ENCODE measurements around the gene CACNA1C. TPM values are rescaled to one million over a fixed set of nuclear protein-coding genes. Genes with fewer than 3 reads are reported as not detected.
"Not testable (repeated sequence)": the region's sequence is repeated elsewhere in the genome, so short reads cannot be mapped to it uniquely, and the experiment has no call there.

Gene CACNA1C
- total and polyA plus RNA-seq, 5 donors: 34.6 to 163 (median 123) TPM

DNA sequence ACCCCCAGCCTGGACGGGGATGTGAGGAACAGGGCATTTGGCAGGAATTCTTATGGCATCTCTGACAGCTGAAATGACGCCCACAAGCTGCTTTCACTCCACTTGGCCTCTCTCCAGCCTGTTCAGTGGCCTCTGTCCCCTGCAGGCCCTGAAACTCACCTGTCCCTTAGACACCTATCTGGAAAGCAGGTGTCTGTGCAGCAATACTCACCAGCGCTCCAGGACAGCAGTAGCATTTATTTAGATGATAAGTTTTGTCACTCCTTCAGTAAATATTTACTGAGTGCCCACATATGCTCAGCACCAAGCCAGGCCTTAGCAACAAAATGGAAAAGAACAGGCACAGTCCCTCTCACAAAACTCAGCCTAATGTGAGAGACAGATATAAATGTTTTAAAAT is 430.9 kb downstream of the CACNA1C start:
- no peak for DNase-seq
- no peak overlapping the region for H3K27ac ChIP-seq (ENCODE audit: low read length)
- H3K9me3 ChIP-seq (ENCODE audit: control insufficient read depth, low read length): no peaks in the 10 kb centered on the region
- intact Hi-C loops (cut with DNase I): no loop called here
- H3K4me3 ChIP-seq (ENCODE audit: low read length): no peak overlapping the region
- no peak for ATAC-seq
- 88% methylated on average over 3 of the region's 3 CpGs for WGBS
- H3K27me3 ChIP-seq (ENCODE audit: control insufficient read depth, insufficient read depth): no peaks in the 10 kb centered on the region
- H3K4me1 ChIP-seq (ENCODE audit: control insufficient read depth, insufficient read depth, low read length): peaks cover 7% of the 10 kb centered on the region

- Histone ChIP-seq H3K9me3 (ENCODE audit: control insufficient read depth, low read length) (no peaks in the 10 kb centered on the region), H3K27me3 (ENCODE audit: control insufficient read depth, insufficient read depth) (no peaks in the 10 kb centered on the region), H3K4me3 (ENCODE audit: low read length) (no peak overlapping the region), H3K27ac (ENCODE audit: low read length) (no peak overlapping the region), H3K4me1 (ENCODE audit: control insufficient read depth, insufficient read depth, low read length) (peaks cover 7% of the 10 kb centered on the region)
- DNase-seq (no peak), ATAC-seq (no peak)
- WGBS: 86% methylated on average over 13 of the region's 13 CpGs
- intact Hi-C loops (cut with DNase I): no loop called here
Measured at GRCh38 chr12:2484141-2484776, 431.5 kb downstream of the CACNA1C start.

GRCh38 chr12:2485681-2486080 is 432.9 kb downstream of the CACNA1C start:
- Histone ChIP-seq H3K4me1 (ENCODE audit: control insufficient read depth, insufficient read depth, low read length) (peaks cover 7% of the 10 kb centered on the region), H3K27ac (ENCODE audit: low read length) (no peak overlapping the region), H3K27me3 (ENCODE audit: control insufficient read depth, insufficient read depth) (no peaks in the 10 kb centered on the region), H3K4me3 (ENCODE audit: low read length) (no peak overlapping the region), H3K9me3 (ENCODE audit: control insufficient read depth, low read length) (no peaks in the 10 kb centered on the region)
- ATAC-seq: no peak
- no peak for DNase-seq
- intact Hi-C loops (cut with DNase I): loop anchor here in 1 of 4 donors (2.0 kb wide), 1 partner anchor 19 kb away; no protein-coding TSS in a partner anchor
- WGBS: 74% methylated on average over 7 of the region's 7 CpGs

GRCh38 chr12:2486796-2487195 is 434.0 kb downstream of the CACNA1C start:
- H3K27me3 ChIP-seq (ENCODE audit: control insufficient read depth, insufficient read depth): no peaks in the 10 kb centered on the region
- WGBS: 88% methylated on average over 5 of the region's 5 CpGs
- H3K27ac ChIP-seq (ENCODE audit: low read length): no peak overlapping the region
- H3K4me3 ChIP-seq (ENCODE audit: low read length): no peak overlapping the region
- H3K9me3 ChIP-seq (ENCODE audit: control insufficient read depth, low read length): no peaks in the 10 kb centered on the region
- no peak for DNase-seq
- ATAC-seq: no peak
- H3K4me1 ChIP-seq (ENCODE audit: control insufficient read depth, insufficient read depth, low read length): peaks cover 7% of the 10 kb centered on the region
- intact Hi-C loops (cut with DNase I): loop anchor here in 1 of 4 donors (2.0 kb wide), 1 partner anchor 20 kb away; no protein-coding TSS in a partner anchor

DNA sequence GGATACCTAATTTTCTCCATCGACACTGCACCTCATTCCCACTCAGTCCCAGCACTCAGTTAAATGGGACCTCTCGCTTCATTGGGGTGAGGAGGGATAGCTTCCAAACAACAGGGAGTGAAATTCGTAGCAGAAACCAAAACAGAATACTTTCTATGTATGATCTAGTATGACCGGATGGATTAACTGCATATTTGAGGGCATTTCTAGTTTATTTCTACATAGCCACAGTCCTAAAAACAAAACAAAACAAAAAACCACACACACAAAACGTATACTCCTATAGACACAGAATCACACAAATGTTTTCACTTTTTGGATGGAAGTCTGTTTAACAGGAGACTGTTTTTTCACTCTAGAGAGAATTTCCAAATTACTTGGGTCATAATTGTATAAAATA is 434.5 kb downstream of the CACNA1C start:
- no peaks in the 10 kb centered on the region for H3K9me3 ChIP-seq (ENCODE audit: control insufficient read depth, low read length)
- ATAC-seq (no peak), DNase-seq (no peak)
- no peak overlapping the region for H3K4me3 ChIP-seq (ENCODE audit: low read length)
- no peaks in the 10 kb centered on the region for H3K27me3 ChIP-seq (ENCODE audit: control insufficient read depth, insufficient read depth)
- peaks cover 3% of the 10 kb centered on the region for H3K4me1 ChIP-seq (ENCODE audit: control insufficient read depth, insufficient read depth, low read length)
- intact Hi-C loops (cut with DNase I): loop anchor here in 1 of 4 donors (2.0 kb wide), 1 partner anchor 20 kb away; no protein-coding TSS in a partner anchor
- 95% methylated on average over 5 of the region's 5 CpGs for WGBS
- H3K27ac ChIP-seq (ENCODE audit: low read length): no peak overlapping the region

- H3K4me1 ChIP-seq (ENCODE audit: control insufficient read depth, insufficient read depth, low read length): peaks cover 3% of the 10 kb centered on the region
Measured at GRCh38 chr12:2488131-2488530, 435.3 kb downstream of the CACNA1C start.

DNA sequence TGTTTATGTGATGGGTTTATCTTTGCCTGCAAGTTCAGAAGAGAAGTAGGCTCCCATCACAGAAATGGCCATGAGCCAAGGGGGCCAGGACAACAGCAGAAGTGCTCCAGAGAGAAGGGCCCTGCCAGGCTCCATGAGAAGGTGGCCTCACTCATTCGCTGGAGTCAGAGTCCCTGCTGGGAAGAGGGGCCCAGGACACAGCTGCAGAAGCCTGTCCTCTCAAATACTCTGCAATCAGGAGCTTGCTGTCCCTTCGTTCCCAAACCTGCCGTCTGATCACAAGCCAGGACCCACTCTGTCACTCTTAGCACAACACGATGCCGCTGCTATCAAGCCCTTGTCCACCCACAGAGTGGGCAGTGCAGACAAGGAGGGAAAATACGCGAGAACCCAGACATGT is 435.8 kb downstream of the CACNA1C start:
- H3K27ac ChIP-seq (ENCODE audit: low read length): no peak overlapping the region
- H3K9me3 ChIP-seq (ENCODE audit: control insufficient read depth, low read length): no peaks in the 10 kb centered on the region
- intact Hi-C loops (cut with DNase I): no loop called here
- no peak for DNase-seq
- H3K27me3 ChIP-seq (ENCODE audit: control insufficient read depth, insufficient read depth): no peaks in the 10 kb centered on the region
- WGBS: 67% methylated on average over 7 of the region's 7 CpGs
- H3K4me3 ChIP-seq (ENCODE audit: low read length): no peak overlapping the region
- peak in 1 of 2 donors; percentile 27 for ATAC-seq
- H3K4me1 ChIP-seq (ENCODE audit: control insufficient read depth, insufficient read depth, low read length): peaks cover 3% of the 10 kb centered on the region

More at GRCh38 chr12:2488131-2488530, 435.3 kb downstream of the CACNA1C start:
- 94% methylated on average over 10 of the region's 10 CpGs for WGBS
- DNase-seq (no peak), ATAC-seq (no peak)
- H3K27me3 ChIP-seq (ENCODE audit: control insufficient read depth, insufficient read depth): no peaks in the 10 kb centered on the region
- H3K27ac ChIP-seq (ENCODE audit: low read length): no peak overlapping the region
- intact Hi-C loops (cut with DNase I): no loop called here
- no peak overlapping the region for H3K4me3 ChIP-seq (ENCODE audit: low read length)
- H3K9me3 ChIP-seq (ENCODE audit: control insufficient read depth, low read length): no peaks in the 10 kb centered on the region

GRCh38 chr12:2489275-2489674 is 436.5 kb downstream of the CACNA1C start:
- 91% methylated on average over 9 of the region's 9 CpGs for WGBS
- intact Hi-C loops (cut with DNase I): no loop called here

DNA sequence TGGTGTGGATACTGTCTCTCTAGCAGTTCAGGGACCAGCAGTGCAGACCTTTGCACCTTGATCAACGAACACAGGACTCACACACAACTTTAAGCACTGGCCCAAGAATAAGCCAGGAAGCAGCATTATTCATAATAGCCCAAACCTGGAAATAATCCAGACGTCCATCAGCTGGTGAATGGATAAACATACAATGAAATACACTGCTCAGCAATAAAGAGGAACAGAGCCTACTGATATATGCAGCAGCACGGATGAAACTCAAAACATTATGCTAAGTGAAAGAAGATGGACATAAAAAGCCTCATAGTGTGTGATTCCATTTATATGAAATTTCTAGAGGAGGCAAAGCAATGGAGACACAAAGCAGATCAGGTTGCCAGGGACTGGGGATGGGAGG is 438.0 kb downstream of the CACNA1C start:
- 45% methylated on average over 3 of the region's 3 CpGs for whole genome bisulfite sequencing
- intact Hi-C loops (cut with DNase I): no loop called here
- peaks cover 15% of the 10 kb centered on the region for H3K4me1 ChIP-seq (ENCODE audit: control insufficient read depth, insufficient read depth, low read length)
- no peak for DNase-seq
- no peaks in the 10 kb centered on the region for H3K27me3 ChIP-seq (ENCODE audit: control insufficient read depth, insufficient read depth)
- no peak overlapping the region for H3K27ac ChIP-seq (ENCODE audit: low read length)
- H3K9me3 ChIP-seq (ENCODE audit: control insufficient read depth, low read length): no peaks in the 10 kb centered on the region
- H3K4me3 ChIP-seq (ENCODE audit: low read length): no peak overlapping the region
- no peak for ATAC-seq

More at GRCh38 chr12:2489275-2489674, 436.5 kb downstream of the CACNA1C start:
- Histone ChIP-seq H3K4me3 (ENCODE audit: low read length) (no peak overlapping the region), H3K4me1 (ENCODE audit: control insufficient read depth, insufficient read depth, low read length) (peaks cover 7% of the 10 kb centered on the region), H3K27ac (ENCODE audit: low read length) (no peak overlapping the region), H3K27me3 (ENCODE audit: control insufficient read depth, insufficient read depth) (no peaks in the 10 kb centered on the region), H3K9me3 (ENCODE audit: control insufficient read depth, low read length) (no peaks in the 10 kb centered on the region)
- ATAC-seq (no peak), DNase-seq (no peak)

- WGBS: 47% methylated on average over 2 of the region's 2 CpGs
- H3K27me3 ChIP-seq (ENCODE audit: control insufficient read depth, insufficient read depth); ATAC-seq; H3K27ac ChIP-seq (ENCODE audit: low read length); H3K4me3 ChIP-seq (ENCODE audit: low read length); H3K9me3 ChIP-seq (ENCODE audit: control insufficient read depth, low read length); DNase-seq; intact Hi-C loops (cut with DNase I): not testable (repeated sequence)
- H3K4me1 ChIP-seq (ENCODE audit: control insufficient read depth, insufficient read depth, low read length): peaks cover 15% of the 10 kb centered on the region
Measured at GRCh38 chr12:2491349-2491748, 438.6 kb downstream of the CACNA1C start.

GRCh38 chr12:2492236-2492635 is 439.4 kb downstream of the CACNA1C start:
- Histone ChIP-seq H3K4me3 (ENCODE audit: low read length) (no peak overlapping the region), H3K27ac (ENCODE audit: low read length) (peak overlapping the region; percentile 13), H3K9me3 (ENCODE audit: control insufficient read depth, low read length) (no peaks in the 10 kb centered on the region), H3K27me3 (ENCODE audit: control insufficient read depth, insufficient read depth) (no peaks in the 10 kb centered on the region), H3K4me1 (ENCODE audit: control insufficient read depth, insufficient read depth, low read length) (peaks cover 15% of the 10 kb centered on the region)
- WGBS: 67% methylated on average over 11 of the region's 11 CpGs
- intact Hi-C loops (cut with DNase I): no loop called here
- DNase-seq (no peak), ATAC-seq (peak in 1 of 2 donors; percentile 73)
